Measurements from ENCODE around the gene KBTBD2. TPM values are rescaled to one million over a fixed set of nuclear protein-coding genes. Genes with fewer than 3 reads are reported as not detected.

The KBTBD2 gene
- total and polyA plus RNA-seq, 2 of the 4 experiments (the other 2 are of a cell fraction): 13.2 to 32.3 TPM

GRCh38 chr7:32891043-32891799 is at the start of gene KBTBD2 (continued):
- TF ChIP-seq ELK1 (IDR thresholded peaks at IDR 0.05; ENCODE audit: borderline replicate concordance, low read depth, low read length) (no peak), SMC3 (IDR thresholded peaks at IDR 0.05; ENCODE audit: low read depth, low read length) (no peak), NFE2L2 (IDR thresholded peaks at IDR 0.05; ENCODE audit: low read depth, low read length) (no peak), POLR2A (IDR thresholded peaks at IDR 0.05; ENCODE audit: low read depth, low read length) (peak; percentile 82; the same call in 1 of the 2 replicates)
